PC-3 (cell line): ENCODE measurements around the gene EGR2. TPM values are rescaled to one million over a fixed set of nuclear protein-coding genes. Genes with fewer than 3 reads are reported as not detected.

Source experiments
- ATAC-seq: fragments of 200-7000 bp; cut with Tn5 transposase; 2 replicates; pipeline ENCODE4 v1.9.1; 2020; ENCODE audit warnings: mild to moderate bottlenecking, moderate library complexity
- BruUV-seq: library from RNA; stranded (reverse); fragments of 400-500 nt; replicated peaks from 2 replicates; lab custom pipeline; 2021; lab: Mats Ljungman, UMichigan
- CTCF ChIA-PET: fragments of 300-600 bp; sonication (Branson Sonifier 250); formaldehyde crosslinking; loops from one replicate; lab custom pipeline; 2022; ENCODE audit warnings: antibody characterized with exemption; lab: Charles Lee
- POLR2A ChIA-PET: fragments of 300-600 bp; sonication (Branson Sonifier 250); formaldehyde crosslinking; loops from one replicate; lab custom pipeline; 2022; ENCODE audit warnings: antibody characterized with exemption; ENCODE audit not compliant: unreplicated experiment; lab: Charles Lee
- DNase-seq: peaks from one replicate; pipeline ENCODE4 v3.0.0-alpha.2; 2015
- H2AFZ ChIP-seq: fragments of 300-600 bp; sonication (generic); 2 replicates; pipeline ENCODE4 v1.6.0; 2016; ENCODE audit warnings: antibody characterized with exemption, low read length
- H3F3A ChIP-seq: fragments of 300-600 bp; sonication (generic); one replicate; pipeline ENCODE4 v1.6.0; 2017; ENCODE audit warnings: antibody characterized with exemption, low read length, control low read depth, mild to moderate bottlenecking; ENCODE audit not compliant: unreplicated experiment
- H3K27ac ChIP-seq: fragments of 300-600 bp; sonication (generic); 2 replicates; pipeline ENCODE4 v1.5.1; 2016; ENCODE audit warnings: mild to moderate bottlenecking, low read length
- H3K27me3 ChIP-seq: fragments of 300-600 bp; sonication (generic); 2 replicates; pipeline ENCODE4 v1.6.1; 2016; ENCODE audit warnings: low read length, mixed read lengths
- H3K36me3 ChIP-seq: fragments of 300-600 bp; sonication (generic); 2 replicates; pipeline ENCODE4 v1.6.1; 2016; ENCODE audit warnings: low read depth, mixed run types, low read length, mixed read lengths
- H3K4me1 ChIP-seq: fragments of 300-600 bp; sonication (generic); 2 replicates; pipeline ENCODE4 v1.5.1; 2016; ENCODE audit warnings: low read length; ENCODE audit not compliant: insufficient read depth
- H3K4me2 ChIP-seq: fragments of 300-600 bp; sonication (generic); 2 replicates; pipeline ENCODE4 v1.6.0; 2016; ENCODE audit warnings: low read length
- H3K4me3 ChIP-seq: fragments of 300-600 bp; sonication (generic); 2 replicates; pipeline ENCODE4 v1.5.1; 2016; ENCODE audit warnings: mild to moderate bottlenecking, low read length, mixed read lengths
- H3K79me2 ChIP-seq: fragments of 300-600 bp; sonication (generic); 2 replicates; pipeline ENCODE4 v1.6.1; 2017; ENCODE audit warnings: low read length, mixed read lengths
- H3K9ac ChIP-seq: fragments of 300-600 bp; sonication (generic); 2 replicates; pipeline ENCODE4 v1.6.0; 2016; ENCODE audit warnings: mild to moderate bottlenecking, low read length
- H3K9me2 ChIP-seq: fragments of 300-600 bp; sonication (generic); replicated peaks from 2 replicates; pipeline ENCODE4 v1.6.1; 2016; ENCODE audit warnings: mixed run types, low read length, mixed read lengths
- H3K9me3 ChIP-seq: fragments of 300-600 bp; sonication (generic); 2 replicates; pipeline ENCODE4 v1.6.1; 2016; ENCODE audit warnings: low read length, mixed read lengths
- H4K20me1 ChIP-seq: fragments of 300-600 bp; sonication (generic); 2 replicates; pipeline ENCODE4 v1.6.1; 2016; ENCODE audit warnings: low read length, mixed read lengths
- EZH2 ChIP-seq: fragments of 300-600 bp; sonication (generic); IDR thresholded peaks from one replicate; pipeline ENCODE4 v1.6.1; 2017; ENCODE audit warnings: antibody characterized with exemption, mild to moderate bottlenecking, low read length; ENCODE audit not compliant: unreplicated experiment
- EZH2phosphoT487 ChIP-seq: fragments of 300-600 bp; sonication (generic); IDR thresholded peaks from 2 replicates; pipeline ENCODE4 v1.6.1; 2018; ENCODE audit warnings: mild to moderate bottlenecking, antibody characterized with exemption, low read length, borderline replicate concordance
- intact Hi-C: fragments of 100-400 bp; cut with micrococcal nuclease; formaldehyde crosslinking; loops from 2 replicates; pipeline ENCODE4 v1.9.0; 2023
- total RNA-seq: library from RNA; depleted of rRNA; stranded (reverse); fragments of >200 nt; gene quantifications from 2 replicates; pipeline ENCODE4 v1.2.3, GENCODE V29; 2014
- TF ChIP-seq, protein P1 (sequence below): fragments of 300-600 bp; sonication (generic); conservative IDR thresholded peaks from 2 replicates; pipeline ENCODE4 v1.5.1; 2017; ENCODE audit warnings: antibody characterized with exemption, low read depth, mild to moderate bottlenecking, low read length

EGR2 gene
- total RNA-seq, 1 experiment from 2014 or later: 2.7 TPM

DNA sequence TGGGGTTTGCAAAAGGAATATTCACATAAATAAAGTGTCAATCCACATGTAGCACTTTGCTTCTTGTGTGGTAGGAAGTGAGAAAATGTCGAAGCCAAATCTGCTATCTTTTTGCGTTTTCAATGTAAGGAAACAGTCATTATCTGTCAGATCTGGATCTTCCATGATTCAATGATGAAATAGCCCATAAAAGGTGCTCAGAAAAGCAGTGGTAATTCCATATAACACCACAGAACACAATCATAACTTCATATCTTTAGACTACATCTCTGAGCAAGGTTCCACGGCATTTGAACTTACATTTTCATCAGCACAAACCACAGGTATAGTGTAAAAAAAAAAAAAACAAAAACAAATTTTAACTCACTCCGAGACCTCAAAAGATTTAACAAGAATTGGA is 39.9 kb upstream of the EGR2 start:
- Histone ChIP-seq H3K9ac (no peak overlapping the region), H3F3A (no peaks in the 10 kb centered on the region), H2AFZ (peak overlapping the region; percentile 6), H3K9me2 (no peaks in the 10 kb centered on the region), H3K27me3 (no peaks in the 10 kb centered on the region), H3K36me3 (no peaks in the 10 kb centered on the region), H3K79me2 (no peaks in the 10 kb centered on the region), H3K4me3 (no peak overlapping the region), H3K4me1 (peaks cover 31% of the 10 kb centered on the region), H3K4me2 (peak overlapping the region; percentile 5; the same call in 1 of the 2 replicates), H4K20me1 (no peaks in the 10 kb centered on the region), H3K9me3 (no peaks in the 10 kb centered on the region), H3K27ac (no peak overlapping the region)
- ChIA-PET POLR2A (no interaction called here), CTCF (interaction anchor here (0.6 kb wide), 1 partner anchor 38 kb away, joined by 4 read pairs; no protein-coding TSS in a partner anchor)
- DNase-seq (peak; percentile 78), ATAC-seq (peak; percentile 37)
- TF ChIP-seq, protein P1, sequence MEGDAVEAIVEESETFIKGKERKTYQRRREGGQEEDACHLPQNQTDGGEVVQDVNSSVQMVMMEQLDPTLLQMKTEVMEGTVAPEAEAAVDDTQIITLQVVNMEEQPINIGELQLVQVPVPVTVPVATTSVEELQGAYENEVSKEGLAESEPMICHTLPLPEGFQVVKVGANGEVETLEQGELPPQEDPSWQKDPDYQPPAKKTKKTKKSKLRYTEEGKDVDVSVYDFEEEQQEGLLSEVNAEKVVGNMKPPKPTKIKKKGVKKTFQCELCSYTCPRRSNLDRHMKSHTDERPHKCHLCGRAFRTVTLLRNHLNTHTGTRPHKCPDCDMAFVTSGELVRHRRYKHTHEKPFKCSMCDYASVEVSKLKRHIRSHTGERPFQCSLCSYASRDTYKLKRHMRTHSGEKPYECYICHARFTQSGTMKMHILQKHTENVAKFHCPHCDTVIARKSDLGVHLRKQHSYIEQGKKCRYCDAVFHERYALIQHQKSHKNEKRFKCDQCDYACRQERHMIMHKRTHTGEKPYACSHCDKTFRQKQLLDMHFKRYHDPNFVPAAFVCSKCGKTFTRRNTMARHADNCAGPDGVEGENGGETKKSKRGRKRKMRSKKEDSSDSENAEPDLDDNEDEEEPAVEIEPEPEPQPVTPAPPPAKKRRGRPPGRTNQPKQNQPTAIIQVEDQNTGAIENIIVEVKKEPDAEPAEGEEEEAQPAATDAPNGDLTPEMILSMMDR: no peak
- TF ChIP-seq EZH2 (no peak), EZH2phosphoT487 (no peak)
- intact Hi-C loops: no loop called here
- no TSS peak for BruUV-seq

DNA sequence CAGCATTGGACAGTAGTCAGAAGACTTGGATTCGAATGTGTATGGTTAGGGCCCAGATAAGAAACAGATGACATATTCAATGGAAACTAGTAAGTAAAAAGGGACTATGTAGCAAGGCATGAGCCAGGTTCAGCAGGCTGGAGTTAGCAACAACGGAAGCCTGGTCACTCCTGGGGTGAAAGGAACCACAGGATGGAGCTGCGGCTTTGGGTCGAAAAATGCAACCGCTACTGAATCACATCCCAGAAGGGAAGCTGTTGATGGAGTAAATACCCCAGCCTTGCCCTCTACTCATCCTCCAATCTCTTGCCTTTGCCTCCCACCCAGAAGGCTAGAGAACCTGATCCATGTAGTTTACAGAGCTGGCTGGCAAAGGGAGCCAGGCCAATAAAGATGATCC is 37.5 kb upstream of the EGR2 start:
- peak overlapping the region; percentile 10; the same call in 1 of the 2 replicates for H2AFZ ChIP-seq
- H3K79me2 ChIP-seq: no peaks in the 10 kb centered on the region
- no peaks in the 10 kb centered on the region for H3K9me2 ChIP-seq
- TF ChIP-seq, protein P1: 0 out of 2 replicates have a peak, but pooled peaks have one; percentile 11
- TF ChIP-seq EZH2: no peak
- H3K9ac ChIP-seq: no peak overlapping the region
- H3K4me2 ChIP-seq: no peak overlapping the region
- CTCF ChIA-PET: no interaction called here
- H3F3A ChIP-seq: no peaks in the 10 kb centered on the region
- peaks cover 16% of the 10 kb centered on the region for H3K4me1 ChIP-seq
- H4K20me1 ChIP-seq: no peaks in the 10 kb centered on the region
- no peaks in the 10 kb centered on the region for H3K27me3 ChIP-seq
- no peaks in the 10 kb centered on the region for H3K9me3 ChIP-seq
- POLR2A ChIA-PET: no interaction called here
- no TSS peak for BruUV-seq
- H3K27ac ChIP-seq: no peak overlapping the region
- no peaks in the 10 kb centered on the region for H3K36me3 ChIP-seq
- DNase-seq (no peak), ATAC-seq (no peak; the same call in 1 of the 2 replicates)
- intact Hi-C loops: no loop called here
- no peak overlapping the region for H3K4me3 ChIP-seq

DNA sequence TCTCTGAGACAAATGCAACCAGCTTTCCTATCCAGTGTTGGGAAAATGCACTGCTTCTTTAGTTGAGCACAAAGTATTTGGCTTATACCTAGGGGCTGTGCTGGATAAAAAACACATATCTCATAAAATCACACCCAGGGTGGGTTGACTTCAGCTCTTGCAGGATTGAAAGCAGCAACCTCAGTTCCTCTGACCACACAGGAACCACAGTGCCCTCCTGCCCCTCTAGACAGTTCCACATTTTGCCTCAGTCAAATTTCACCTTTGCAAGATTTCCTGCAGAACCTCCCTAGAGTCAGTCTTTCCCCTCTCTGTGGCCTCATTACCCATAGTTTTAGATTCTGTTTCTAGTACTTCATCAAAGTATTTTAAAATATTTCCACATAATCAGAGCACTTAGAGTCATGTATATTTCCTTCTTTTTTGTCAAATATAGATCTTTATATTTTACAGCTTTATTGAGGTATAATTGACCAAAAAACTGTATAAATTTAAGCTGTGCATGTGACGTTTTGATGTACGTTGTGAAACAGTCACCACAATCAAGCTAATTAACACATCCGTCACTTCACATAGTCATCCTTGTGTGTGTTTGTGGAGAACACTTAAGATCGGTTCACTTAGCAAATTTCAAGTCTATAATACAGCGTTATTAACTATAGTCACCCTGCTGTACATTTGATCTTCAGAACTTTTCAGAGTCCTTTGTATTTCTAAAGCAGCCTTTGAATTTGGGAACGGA is 37.0 kb upstream of the EGR2 start:
- DNase-seq (no peak), ATAC-seq (no peak)
- Histone ChIP-seq H3K9ac (no peak overlapping the region), H3K9me3 (no peaks in the 10 kb centered on the region), H3K4me3 (no peak overlapping the region), H3K9me2 (no peaks in the 10 kb centered on the region), H3K27ac (no peak overlapping the region), H3K79me2 (no peaks in the 10 kb centered on the region), H3F3A (no peaks in the 10 kb centered on the region), H3K4me1 (peaks cover 16% of the 10 kb centered on the region), H4K20me1 (no peaks in the 10 kb centered on the region), H3K4me2 (no peak overlapping the region), H3K27me3 (no peaks in the 10 kb centered on the region), H2AFZ (no peak overlapping the region), H3K36me3 (no peaks in the 10 kb centered on the region)
- TF ChIP-seq, protein P1: no peak
- TF ChIP-seq EZH2phosphoT487 (no peak), EZH2 (no peak)
- ChIA-PET POLR2A (no interaction called here), CTCF (no interaction called here)
- no TSS peak for BruUV-seq
- intact Hi-C loops: no loop called here
